Right ventricle myocardium inferior (tissue), 1 donor: Measurements from ENCODE around the gene FCHSD2. TPM values are rescaled to one million over a fixed set of nuclear protein-coding genes. Genes with fewer than 3 reads are reported as not detected.
"Not testable (repeated sequence)": the region's sequence is repeated elsewhere in the genome, so short reads cannot be mapped to it uniquely, and the experiment has no call there.

Experiments
- ATAC-seq: fragments of 200-7000 bp; cut with Tn5 transposase; one replicate; pipeline ENCODE4 v1.9.1; 2020; ENCODE audit warnings: mild to moderate bottlenecking, moderate library complexity
- DNase-seq: peaks from one replicate; pipeline ENCODE4 v3.0.0; 2021; ENCODE audit errors: missing footprints
- intact Hi-C: fragments of 100-400 bp; cut with DNase I; formaldehyde crosslinking; loops from one replicate; pipeline ENCODE4 v1.11.0; 2022
- total RNA-seq: library from RNA; stranded (reverse); fragmentation: NEBNext Ultra II Directional; extraction: Animal tissue kit (Norgen Biotek cat#: 25700); gene quantifications from one replicate; pipeline ENCODE4 v1.2.1, GENCODE V29; 2021
- donor health status: DM: no; HTN: yes; CAD: no; lungs with severe emphysema.

Gene FCHSD2
- total RNA-seq, 1 donor from 2014 or later, result 36.6 TPM

GRCh38 chr11:73047773-73048371 lies 94.2 kb downstream of the FCHSD2 start:
- intact Hi-C loops, result no loop called here
- DNase-seq (no peak), ATAC-seq (no peak)

GRCh38 chr11:73040046-73040445 lies 102.1 kb downstream of the FCHSD2 start:
- intact Hi-C loops, result no loop called here
- DNase-seq, result no peak
- ATAC-seq, result no peak

GRCh38 chr11:73034777-73035176 lies 107.3 kb downstream of the FCHSD2 start:
- ATAC-seq (no peak), DNase-seq (no peak)
- intact Hi-C loops, result no loop called here

GRCh38 chr11:73034331-73034730 lies 107.8 kb downstream of the FCHSD2 start:
- DNase-seq (no peak), ATAC-seq (no peak)
- intact Hi-C loops, result no loop called here

- DNase-seq (no peak), ATAC-seq (no peak)
- intact Hi-C loops, result no loop called here
Measured at GRCh38 chr11:73030130-73030529, 112.0 kb downstream of the FCHSD2 start.

GRCh38 chr11:73029403-73029802 lies 112.7 kb downstream of the FCHSD2 start:
- intact Hi-C loops, result no loop called here
- ATAC-seq (no peak), DNase-seq (no peak)

- ATAC-seq, result no peak
- intact Hi-C loops, result no loop called here
- no peak for DNase-seq
Measured at GRCh38 chr11:73028611-73029010, 113.5 kb downstream of the FCHSD2 start.

GRCh38 chr11:73027840-73028239 lies 114.3 kb downstream of the FCHSD2 start:
- intact Hi-C loops, ATAC-seq, DNase-seq: not testable (repeated sequence)

- ATAC-seq, result no peak
- DNase-seq, result no peak
- intact Hi-C loops, result no loop called here
Measured at GRCh38 chr11:73024639-73025038, 117.5 kb downstream of the FCHSD2 start.

- ATAC-seq (no peak), DNase-seq (no peak)
- intact Hi-C loops, result no loop called here
Measured at GRCh38 chr11:73019996-73020395, 122.1 kb downstream of the FCHSD2 start.

GRCh38 chr11:73019449-73019848 lies 122.7 kb downstream of the FCHSD2 start:
- DNase-seq (no peak), ATAC-seq (no peak)
- intact Hi-C loops, result no loop called here

- ATAC-seq, result no peak
- intact Hi-C loops, result no loop called here
- no peak for DNase-seq
Measured at GRCh38 chr11:73018856-73019255, 123.3 kb downstream of the FCHSD2 start.

- no peak for ATAC-seq
- intact Hi-C loops, result no loop called here
- DNase-seq, result no peak
Measured at GRCh38 chr11:73017024-73017751, 124.9 kb downstream of the FCHSD2 start.

- ATAC-seq (no peak), DNase-seq (no peak)
- intact Hi-C loops, result no loop called here
Measured at GRCh38 chr11:73013021-73013420, 129.1 kb downstream of the FCHSD2 start.

GRCh38 chr11:73012121-73012863 lies 129.8 kb downstream of the FCHSD2 start:
- intact Hi-C loops, result no loop called here
- no peak for DNase-seq
- ATAC-seq, result no peak

- intact Hi-C loops, result no loop called here
- DNase-seq (no peak), ATAC-seq (no peak)
Measured at GRCh38 chr11:73011126-73011817, 130.8 kb downstream of the FCHSD2 start.

GRCh38 chr11:73009972-73010371 lies 132.1 kb downstream of the FCHSD2 start:
- no peak for ATAC-seq
- intact Hi-C loops, result no loop called here

GRCh38 chr11:73004088-73004487 lies 138.0 kb downstream of the FCHSD2 start:
- DNase-seq (no peak), ATAC-seq (no peak)
- intact Hi-C loops, result no loop called here

More at GRCh38 chr11:73009972-73010371, 132.1 kb downstream of the FCHSD2 start:
- DNase-seq, result no peak

- intact Hi-C loops, result no loop called here
- DNase-seq (no peak), ATAC-seq (no peak)
Measured at GRCh38 chr11:73003088-73003487, 139.0 kb downstream of the FCHSD2 start.
